Esophagus muscularis mucosa (tissue), 4 donors: ENCODE results near the gene EPX. TPM values are rescaled to one million over a fixed set of nuclear protein-coding genes. Genes with fewer than 3 reads are reported as not detected.

Source experiments
- DNase-seq: peaks from one replicate; pipeline ENCODE4 v3.0.0-alpha.2; 2017; ENCODE audit errors: extremely low spot score
- H3K27ac ChIP-seq, 4 donors: fragments of 200-600 bp; sonication (generic); replicated peaks in 1 of 4; 1 replicate in 3 of 4; 2 replicates in 1 of 4; pipeline ENCODE4 v1.5.1; 2016 to 2019; ENCODE audit warnings: mild to moderate bottlenecking in 1 of 4
- H3K27me3 ChIP-seq, 4 donors: fragments of 200-600 bp; sonication (generic); one replicate each; pipeline versions ENCODE4 v1.5.1 to v1.6.0; 2016 to 2019
- H3K36me3 ChIP-seq, 4 donors: fragments of 200-600 bp; sonication (generic); one replicate each; pipeline ENCODE4 v1.5.1; 2016 to 2019
- H3K4me1 ChIP-seq, 4 donors: fragments of 200-600 bp; sonication (generic); one replicate each; pipeline ENCODE4 v1.5.1; 2016 to 2019
- H3K4me3 ChIP-seq, 4 donors: fragments of 200-600 bp; sonication (generic); 1 replicate in 2 of 4; 2 replicates in 2 of 4; pipeline ENCODE4 v1.5.1; 2016 to 2019; ENCODE audit warnings: mild to moderate bottlenecking in 4 of 4, moderate library complexity in 1 of 4
- H3K9me3 ChIP-seq, 4 donors: fragments of 200-600 bp; sonication (generic); 1 replicate in 3 of 4; 2 replicates in 1 of 4; pipeline ENCODE4 v1.5.1; 2016 to 2019
- CTCF ChIP-seq, 3 experiments: fragments of 200-600 bp in 2 of 3; fragments of 450-650 bp in 1 of 3; sonication (generic) in 2 of 3; IDR thresholded peaks; one replicate each; pipeline ENCODE4 v1.5.1; 2017 to 2019; ENCODE audit warnings: antibody characterized with exemption in 3 of 3, mild to moderate bottlenecking in 2 of 3, moderate library complexity in 1 of 3
- EP300 ChIP-seq: sonication (generic); formaldehyde crosslinking; IDR thresholded peaks from one replicate; pipeline ENCODE4 v1.6.1; 2017; ENCODE audit warnings: antibody characterized with exemption
- POLR2A ChIP-seq: fragments of 450-650 bp; IDR thresholded peaks from one replicate; pipeline ENCODE4 v1.6.1; 2017; ENCODE audit warnings: antibody characterized with exemption, moderate library complexity, mild to moderate bottlenecking, low read depth
- POLR2AphosphoS5 ChIP-seq, 2 donors: sonication (generic); formaldehyde crosslinking; IDR thresholded peaks; one replicate each; pipeline ENCODE4 v1.6.1; 2017; ENCODE audit warnings: antibody characterized with exemption in 2 of 2
- WGBS: methylation state at CpG from one replicate; pipeline ENCODE4 v1.1.5; 2018; 5-methylcytosine and 5-hydroxymethylcytosine counted together
- intact Hi-C: fragments of 100-400 bp; cut with DNase I; formaldehyde crosslinking; loops from one replicate; pipeline ENCODE4 v1.15.1; 2023
- total RNA-seq, 4 donors: library from RNA; depleted of rRNA; stranded (reverse); fragments of >200 nt; gene quantifications; one replicate each; pipeline versions ENCODE4 v1.1.0 to v1.2.1, GENCODE V29; 2016

The EPX gene
- total RNA-seq, 4 donors from 2014 or later = not detected

- no peak overlapping the region for H3K27ac ChIP-seq
- no peaks in the 10 kb centered on the region for H3K9me3 ChIP-seq
- intact Hi-C loops = no loop called here
- TF ChIP-seq CTCF (IDR thresholded peaks at IDR 0.05) (no peak), EP300 (no peak), POLR2AphosphoS5 (IDR thresholded peaks at IDR 0.05) (no peak), POLR2A (no peak)
- 95% methylated on average over 10 of the region's 11 CpGs for WGBS
- peaks cover 20 to 62% (median 54%) of the 10 kb centered on the region in 4 donors for H3K36me3 ChIP-seq
- no peaks in the 10 kb centered on the region for H3K4me1 ChIP-seq
- no peak for DNase-seq
- H3K27me3 ChIP-seq = no peaks in the 10 kb centered on the region
- no peak overlapping the region for H3K4me3 ChIP-seq
Observed at GRCh38 chr17:58205936-58206335, 13.4 kb downstream of the EPX start.

GRCh38 chr17:58207451-58207850 lies 14.9 kb downstream of the EPX start:
- 87% methylated on average over 3 of the region's 3 CpGs for WGBS
- Histone ChIP-seq H3K4me3 (no peak overlapping the region), H3K27ac (no peak overlapping the region), H3K27me3 (no peaks in the 10 kb centered on the region), H3K9me3 (no peaks in the 10 kb centered on the region), H3K4me1 (no peaks in the 10 kb centered on the region), H3K36me3 (peaks cover 30 to 78% (median 68%) of the 10 kb centered on the region in 4 donors)
- intact Hi-C loops = no loop called here
- no peak for DNase-seq
- TF ChIP-seq CTCF (IDR thresholded peaks at IDR 0.05) (no peak), EP300 (no peak), POLR2AphosphoS5 (IDR thresholded peaks at IDR 0.05) (no peak), POLR2A (no peak)

GRCh38 chr17:58208344-58208743 lies 15.8 kb downstream of the EPX start:
- Histone ChIP-seq H3K4me3 (no peak overlapping the region), H3K27ac (no peak overlapping the region), H3K27me3 (no peaks in the 10 kb centered on the region), H3K36me3 (peaks cover 38 to 87% (median 77%) of the 10 kb centered on the region in 4 donors), H3K9me3 (no peaks in the 10 kb centered on the region), H3K4me1 (no peaks in the 10 kb centered on the region)
- intact Hi-C loops = no loop called here
- TF ChIP-seq EP300 (no peak), POLR2AphosphoS5 (IDR thresholded peaks at IDR 0.05) (no peak), CTCF (IDR thresholded peaks at IDR 0.05) (no peak), POLR2A (no peak)
- WGBS = 90% methylated on average over 5 of the region's 5 CpGs
- DNase-seq = no peak

- intact Hi-C loops = no loop called here
- peaks cover 50 to 99% (median 91%) of the 10 kb centered on the region in 4 donors for H3K36me3 ChIP-seq
- no peaks in the 10 kb centered on the region for H3K4me1 ChIP-seq
- H3K4me3 ChIP-seq = no peak overlapping the region
- H3K9me3 ChIP-seq = no peaks in the 10 kb centered on the region
- no peak overlapping the region for H3K27ac ChIP-seq
- H3K27me3 ChIP-seq = no peaks in the 10 kb centered on the region
- DNase-seq = no peak
- 85% methylated on average over 5 of the region's 5 CpGs for WGBS
- no peak for TF ChIP-seq CTCF (IDR thresholded peaks at IDR 0.05)
- no peak for TF ChIP-seq EP300
- no peak for TF ChIP-seq POLR2A
- TF ChIP-seq POLR2AphosphoS5 (IDR thresholded peaks at IDR 0.05) = no peak
Observed at GRCh38 chr17:58210922-58211321, 18.4 kb downstream of the EPX start.

- no peak overlapping the region for H3K27ac ChIP-seq
- no peak for TF ChIP-seq POLR2AphosphoS5 (IDR thresholded peaks at IDR 0.05)
- H3K9me3 ChIP-seq = no peaks in the 10 kb centered on the region
- H3K27me3 ChIP-seq = no peaks in the 10 kb centered on the region
- no peak overlapping the region for H3K4me3 ChIP-seq
- no peak for DNase-seq
- intact Hi-C loops = no loop called here
- H3K36me3 ChIP-seq = peaks cover 32 to 63% (median 52%) of the 10 kb centered on the region in 4 donors
- peaks cover 7 to 15% (median 10%) of the 10 kb centered on the region in 4 donors for H3K4me1 ChIP-seq
Observed at GRCh38 chr17:58215685-58216084, 23.2 kb downstream of the EPX start.
